Activated T-helper 1 cell treated with anti-CD3 and anti-CD28 coated beads, Interleukin-12 subunit alpha, Interleukin-12 subunit beta, Interleukin-2, Interleukin-4 antibody, amounts not matched to agents 30 ng/mL and 10 ng/mL and 1 ng/mL, durations not matched to agents 14 hours and 24 hours and 36 hours (primary cell): Measurements from ENCODE around the gene RFX7. TPM values are rescaled to one million over a fixed set of nuclear protein-coding genes. Genes with fewer than 3 reads are reported as not detected.
"Not testable (repeated sequence)": the region's sequence is repeated elsewhere in the genome, so short reads cannot be mapped to it uniquely, and the experiment has no call there.

Source experiments
- DNase-seq: peaks from one replicate; pipeline ENCODE4 v3.0.0; 2021; ENCODE audit warnings: low spot score
- H3K27ac Mint-ChIP-seq: one replicate; pipeline ENCODE4 v1.8.0; 2021; ENCODE audit warnings: mild to moderate bottlenecking, mixed read lengths
- H3K27me3 Mint-ChIP-seq: one replicate; pipeline ENCODE4 v1.8.0; 2022; ENCODE audit warnings: mild to moderate bottlenecking, moderate library complexity, mixed read lengths; ENCODE audit not compliant: insufficient read depth
- H3K36me3 Mint-ChIP-seq: one replicate; pipeline ENCODE4 v1.8.0; 2021; ENCODE audit warnings: low read depth, mixed read lengths
- H3K4me1 Mint-ChIP-seq: one replicate; pipeline ENCODE4 v1.8.0; 2021; ENCODE audit warnings: low read depth, mixed read lengths
- H3K4me3 Mint-ChIP-seq: one replicate; pipeline ENCODE4 v1.8.0; 2021; ENCODE audit warnings: mild to moderate bottlenecking, moderate library complexity, mixed read lengths
- H3K9me3 Mint-ChIP-seq: one replicate; pipeline ENCODE4 v1.8.0; 2021; ENCODE audit warnings: mixed read lengths
- intact Hi-C: fragments of 100-400 bp; cut with micrococcal nuclease; formaldehyde crosslinking; loops from one replicate; pipeline ENCODE4 v1.15.1; 2024
- total RNA-seq: library from RNA; stranded (reverse); gene quantifications from 2 replicates; pipeline ENCODE4 v1.2.3, GENCODE V29; 2022

Gene RFX7
- 40.7 and 41.7 TPM in 2 replicates for total RNA-seq

- H3K27me3 Mint-ChIP-seq = no peaks in the 10 kb centered on the region
- peak within 1 kb of the TSS; percentile 96 for H3K4me3 Mint-ChIP-seq
- intact Hi-C loops = loop anchor here (2.0 to 10.0 kb wide), 8 partner anchors 201 to 1464 kb away; partner anchors contain the start of genes CCPG1, PIERCE2, PIGB and PIGBOS1
- H3K36me3 Mint-ChIP-seq = peaks cover 11% of the 10 kb centered on the region
- peak within 1 kb of the TSS; percentile 86 for H3K27ac Mint-ChIP-seq
- H3K9me3 Mint-ChIP-seq = peaks cover 2% of the 10 kb centered on the region
- peaks cover 50% of the 10 kb centered on the region for H3K4me1 Mint-ChIP-seq
- peak; percentile 78 for DNase-seq
Measured at GRCh38 chr15:56243163-56244037, at the start of gene RFX7. TSS of gene RFX7 (minus strand) at chr15:56243879. CDS start at chr15:56243285, 594 bp downstream.

- no peak for DNase-seq
- Mint-ChIP-seq H3K4me1 (no peaks in the 10 kb centered on the region), H3K27me3 (no peaks in the 10 kb centered on the region), H3K4me3 (no peak overlapping the region), H3K9me3 (peaks cover 5% of the 10 kb centered on the region), H3K36me3 (no peaks in the 10 kb centered on the region), H3K27ac (no peak overlapping the region)
- intact Hi-C loops = no loop called here
Measured at GRCh38 chr15:56292546-56293316, 49.1 kb upstream of the RFX7 start.

- no peak for DNase-seq
- H3K27me3 Mint-ChIP-seq = no peaks in the 10 kb centered on the region
- no peaks in the 10 kb centered on the region for H3K4me1 Mint-ChIP-seq
- peaks cover 5% of the 10 kb centered on the region for H3K9me3 Mint-ChIP-seq
- H3K36me3 Mint-ChIP-seq = no peaks in the 10 kb centered on the region
- H3K4me3 Mint-ChIP-seq = no peak overlapping the region
- intact Hi-C loops = no loop called here
- no peak overlapping the region for H3K27ac Mint-ChIP-seq
Measured at GRCh38 chr15:56291741-56292140, 48.1 kb upstream of the RFX7 start.

- intact Hi-C loops = no loop called here
- peaks cover 5% of the 10 kb centered on the region for H3K9me3 Mint-ChIP-seq
- H3K36me3 Mint-ChIP-seq = no peaks in the 10 kb centered on the region
- DNase-seq = no peak
- H3K27me3 Mint-ChIP-seq = no peaks in the 10 kb centered on the region
- no peak overlapping the region for H3K4me3 Mint-ChIP-seq
- no peaks in the 10 kb centered on the region for H3K4me1 Mint-ChIP-seq
- H3K27ac Mint-ChIP-seq = no peak overlapping the region
Measured at GRCh38 chr15:56286213-56286612, 42.5 kb upstream of the RFX7 start.

- H3K9me3 Mint-ChIP-seq = no peaks in the 10 kb centered on the region
- H3K36me3 Mint-ChIP-seq = no peaks in the 10 kb centered on the region
- no peak overlapping the region for H3K4me3 Mint-ChIP-seq
- H3K27ac Mint-ChIP-seq = no peak overlapping the region
- intact Hi-C loops = no loop called here
- no peaks in the 10 kb centered on the region for H3K4me1 Mint-ChIP-seq
- DNase-seq = no peak
- peaks cover 3% of the 10 kb centered on the region for H3K27me3 Mint-ChIP-seq
Measured at GRCh38 chr15:56281145-56281544, 37.5 kb upstream of the RFX7 start.

GRCh38 chr15:56273724-56274123 lies 30.0 kb upstream of the RFX7 start:
- DNase-seq = no peak
- Mint-ChIP-seq H3K9me3 (peaks cover 18% of the 10 kb centered on the region), H3K27me3 (no peaks in the 10 kb centered on the region), H3K36me3 (no peaks in the 10 kb centered on the region), H3K4me1 (no peaks in the 10 kb centered on the region), H3K27ac (no peak overlapping the region), H3K4me3 (no peak overlapping the region)
- intact Hi-C loops = no loop called here

- Mint-ChIP-seq H3K4me1 (no peaks in the 10 kb centered on the region), H3K36me3 (no peaks in the 10 kb centered on the region), H3K27me3 (no peaks in the 10 kb centered on the region), H3K27ac (no peak overlapping the region), H3K9me3 (peaks cover 23% of the 10 kb centered on the region), H3K4me3 (no peak overlapping the region)
- intact Hi-C loops = no loop called here
- no peak for DNase-seq
Measured at GRCh38 chr15:56272454-56272853, 28.8 kb upstream of the RFX7 start.

- H3K4me3 Mint-ChIP-seq, intact Hi-C loops, H3K27me3 Mint-ChIP-seq, H3K4me1 Mint-ChIP-seq, DNase-seq, H3K27ac Mint-ChIP-seq, H3K36me3 Mint-ChIP-seq: not testable (repeated sequence)
- H3K9me3 Mint-ChIP-seq = peaks cover 10% of the 10 kb centered on the region
Measured at GRCh38 chr15:56266465-56266864, 22.8 kb upstream of the RFX7 start.

- intact Hi-C loops = no loop called here
- H3K4me1 Mint-ChIP-seq = peaks cover 6% of the 10 kb centered on the region
- no peaks in the 10 kb centered on the region for H3K36me3 Mint-ChIP-seq
- H3K27me3 Mint-ChIP-seq = peaks cover 10% of the 10 kb centered on the region
- DNase-seq = no peak
- no peaks in the 10 kb centered on the region for H3K9me3 Mint-ChIP-seq
- no peak overlapping the region for H3K27ac Mint-ChIP-seq
- no peak overlapping the region for H3K4me3 Mint-ChIP-seq
Measured at GRCh38 chr15:56261854-56262509, 18.3 kb upstream of the RFX7 start.

GRCh38 chr15:56257306-56257705 lies 13.6 kb upstream of the RFX7 start:
- intact Hi-C loops, H3K9me3 Mint-ChIP-seq, H3K4me1 Mint-ChIP-seq, H3K4me3 Mint-ChIP-seq, H3K36me3 Mint-ChIP-seq, H3K27ac Mint-ChIP-seq, DNase-seq: not testable (repeated sequence)
- H3K27me3 Mint-ChIP-seq = peaks cover 20% of the 10 kb centered on the region

GRCh38 chr15:56254265-56254664 lies 10.6 kb upstream of the RFX7 start:
- H3K36me3 Mint-ChIP-seq = no peaks in the 10 kb centered on the region
- H3K27me3 Mint-ChIP-seq = peaks cover 23% of the 10 kb centered on the region
- no peak for DNase-seq
- H3K4me3 Mint-ChIP-seq = no peak overlapping the region
- H3K9me3 Mint-ChIP-seq = no peaks in the 10 kb centered on the region
- no peaks in the 10 kb centered on the region for H3K4me1 Mint-ChIP-seq
- intact Hi-C loops = loop anchor here (2.0 kb wide), 1 partner anchor 173 kb away; no protein-coding TSS in a partner anchor
- H3K27ac Mint-ChIP-seq = no peak overlapping the region

GRCh38 chr15:56252386-56252785 lies 8.7 kb upstream of the RFX7 start:
- no peak for DNase-seq
- no peak overlapping the region for H3K27ac Mint-ChIP-seq
- no peaks in the 10 kb centered on the region for H3K4me1 Mint-ChIP-seq
- intact Hi-C loops = no loop called here
- peaks cover 16% of the 10 kb centered on the region for H3K27me3 Mint-ChIP-seq
- H3K36me3 Mint-ChIP-seq = no peaks in the 10 kb centered on the region
- H3K9me3 Mint-ChIP-seq = no peaks in the 10 kb centered on the region
- no peak overlapping the region for H3K4me3 Mint-ChIP-seq
